ENCODE results near the gene EXPH5. TPM values are rescaled to one million over a fixed set of nuclear protein-coding genes. Genes with fewer than 3 reads are reported as not detected.
A peak's percentile ranks its signal among the peaks of the same experiment; 100 is the strongest.

EXPH5 gene
- polyA plus RNA-seq, 1 donor (not counting 4 experiments of a cell fraction or from before 2014, with no cell fraction given): 11.7 TPM

DNA sequence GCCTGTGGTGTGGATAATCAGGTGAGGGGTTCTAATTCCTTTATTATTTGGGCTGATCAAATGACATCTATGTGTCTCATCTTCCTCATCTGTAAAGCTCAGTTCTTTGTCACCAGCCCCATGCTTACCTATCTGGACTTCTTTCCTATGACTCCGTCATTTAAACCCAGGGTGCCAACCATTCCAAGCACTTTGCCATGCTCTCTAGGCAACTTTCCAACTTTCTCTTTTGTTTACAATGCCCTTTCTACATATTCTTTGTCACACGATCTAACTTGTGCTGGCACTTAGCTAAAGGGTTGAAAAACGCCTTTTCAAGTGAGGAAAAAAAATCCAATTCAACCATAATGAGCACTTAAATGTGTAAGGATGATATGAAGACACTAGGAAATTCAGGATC lies 27.9 kb downstream of the EXPH5 start:
- dilution Hi-C loops (cut with MboI; ENCODE audit: extremely low pct_ligation_motif_present, low sequenced_read_pairs): no loop called here
- Histone ChIP-seq H3K9me1 (ENCODE audit: control insufficient read depth, extremely low read depth, insufficient read depth, low read length) (no peaks in the 10 kb centered on the region), H2AFZ (ENCODE audit: control insufficient read depth, low read length) (no peak overlapping the region), H3K36me3 (ENCODE audit: control insufficient read depth in 2 of 2, extremely low read depth in 1 of 2, insufficient read depth in 2 of 2, low read length in 2 of 2) (peaks cover 11 to 20% of the 10 kb centered on the region in 2 experiments), H3K4me2 (ENCODE audit: control insufficient read depth, extremely low read depth, insufficient read depth, low read depth, low read length) (no peak overlapping the region), H3K9ac (ENCODE audit: control insufficient read depth, extremely low read depth, insufficient read depth, low read length) (no peak overlapping the region), H3K27me3 (ENCODE audit: control insufficient read depth, extremely low read depth, insufficient read depth, low read length) (no peaks in the 10 kb centered on the region), H3K79me2 (ENCODE audit: control insufficient read depth, insufficient read depth, low read length) (peaks cover 2% of the 10 kb centered on the region), H3K9me3 (ENCODE audit: control insufficient read depth, low read depth, low read length) (no peaks in the 10 kb centered on the region), H3K4me3 (ENCODE audit: control insufficient read depth in 2 of 3, extremely low read depth in 1 of 3, insufficient read depth in 2 of 3, low read depth in 1 of 3, low read length in 3 of 3) (no peak overlapping the region), H4K20me1 (ENCODE audit: control insufficient read depth, extremely low read depth, insufficient read depth, low read length) (no peaks in the 10 kb centered on the region), H3K4me1 (ENCODE audit: control insufficient read depth, extremely low read depth, insufficient read depth, low read length) (peaks cover 20% of the 10 kb centered on the region), H3K27ac (ENCODE audit: control insufficient read depth, insufficient read depth, low read length) (no peak overlapping the region)
- no peak for DNase-seq (ENCODE audit: low read depth, low spot score)
- no peak for TF ChIP-seq EZH2 (IDR thresholded peaks at IDR 0.05; ENCODE audit: low read length)
- FAIRE-seq: no peak

- no peak for DNase-seq (ENCODE audit: low read depth, low spot score)
- no peak overlapping the region for H3K4me3 ChIP-seq (ENCODE audit: control insufficient read depth in 2 of 3, extremely low read depth in 1 of 3, insufficient read depth in 2 of 3, low read depth in 1 of 3, low read length in 3 of 3)
- no peak overlapping the region for H3K9ac ChIP-seq (ENCODE audit: control insufficient read depth, extremely low read depth, insufficient read depth, low read length)
- H3K4me2 ChIP-seq (ENCODE audit: control insufficient read depth, extremely low read depth, insufficient read depth, low read depth, low read length): no peak overlapping the region
- FAIRE-seq: peak; percentile 34
- H3K9me3 ChIP-seq (ENCODE audit: control insufficient read depth, low read depth, low read length): no peaks in the 10 kb centered on the region
- H3K4me1 ChIP-seq (ENCODE audit: control insufficient read depth, extremely low read depth, insufficient read depth, low read length): peaks cover 18% of the 10 kb centered on the region
- no peak for TF ChIP-seq EZH2 (IDR thresholded peaks at IDR 0.05; ENCODE audit: low read length)
- no peak for TF ChIP-seq CTCF (optimal IDR thresholded peaks at IDR 0.05 in 1 of 3, IDR thresholded peaks at IDR 0.05 in 1 of 3, conservative IDR thresholded peaks at IDR 0.05 in 1 of 3; ENCODE audit: extremely low read depth in 1 of 3, insufficient read depth in 2 of 3, low read length in 3 of 3)
- no peaks in the 10 kb centered on the region for H4K20me1 ChIP-seq (ENCODE audit: control insufficient read depth, extremely low read depth, insufficient read depth, low read length)
- dilution Hi-C loops (cut with MboI; ENCODE audit: extremely low pct_ligation_motif_present, low sequenced_read_pairs): no loop called here
- no peak overlapping the region for H3K27ac ChIP-seq (ENCODE audit: control insufficient read depth, insufficient read depth, low read length)
- H3K9me1 ChIP-seq (ENCODE audit: control insufficient read depth, extremely low read depth, insufficient read depth, low read length): no peaks in the 10 kb centered on the region
- H3K36me3 ChIP-seq (ENCODE audit: control insufficient read depth in 2 of 2, extremely low read depth in 1 of 2, insufficient read depth in 2 of 2, low read length in 2 of 2): peaks cover 2 to 15% of the 10 kb centered on the region in 2 experiments
- H2AFZ ChIP-seq (ENCODE audit: control insufficient read depth, low read length): no peak overlapping the region
- no peaks in the 10 kb centered on the region for H3K27me3 ChIP-seq (ENCODE audit: control insufficient read depth, extremely low read depth, insufficient read depth, low read length)
- H3K79me2 ChIP-seq (ENCODE audit: control insufficient read depth, insufficient read depth, low read length): no peaks in the 10 kb centered on the region
These were observed 30.6 kb downstream of the EXPH5 start for GRCh38 chr11:108562746-108563581.

All from keratinocyte (primary cell).